H1 (cell line): ENCODE measurements around the gene CLEC16A. TPM values are rescaled to one million over a fixed set of nuclear protein-coding genes. Genes with fewer than 3 reads are reported as not detected.

ENCODE experiments used
- KDM1A ChIP-seq: fragments of 200-600, 300-600 bp; sonication (generic); IDR thresholded peaks from 2 replicates; pipeline ENCODE4 v1.7.1; 2016; ENCODE audit warnings: mild to moderate bottlenecking, low read length, borderline replicate concordance
- RBBP5 ChIP-seq: IDR thresholded peaks from 2 replicates; pipeline ENCODE4 v1.7.1; 2012; ENCODE audit warnings: low read depth, mild to moderate bottlenecking, inconsistent platforms, low read length, moderate library complexity, borderline replicate concordance
- polyA plus RNA-seq, 7 experiments: library from polyadenylated mRNA; depleted of rRNA in 3 of 7; stranded (reverse) in 5 of 7; unstranded in 2 of 7; fragments of >200 nt in 5 of 7; fragments of 200-250 nt in 2 of 7; gene quantifications; 1 replicate in 5 of 7; 2 replicates in 1 of 7; 4 replicates in 1 of 7; pipeline versions ENCODE4 v1.2.1 to v1.2.3, GENCODE V29; 2011 to 2013; ENCODE audit warnings: missing spikeins in 2 of 7, mixed read lengths in 2 of 7
- total RNA-seq: library from RNA; stranded (reverse); fragmentation: NEBNext Ultra II Directional; extraction: Animal tissue kit (Norgen Biotek cat#: 25700); gene quantifications from 2 replicates; pipeline ENCODE4 v1.2.1, GENCODE V29; 2021

Gene CLEC16A
- total and polyA plus RNA-seq, 2 of the 8 experiments (the other 6 are each of a cell fraction or from before 2014, with no cell fraction given): 7.6 to 19.3 TPM

DNA sequence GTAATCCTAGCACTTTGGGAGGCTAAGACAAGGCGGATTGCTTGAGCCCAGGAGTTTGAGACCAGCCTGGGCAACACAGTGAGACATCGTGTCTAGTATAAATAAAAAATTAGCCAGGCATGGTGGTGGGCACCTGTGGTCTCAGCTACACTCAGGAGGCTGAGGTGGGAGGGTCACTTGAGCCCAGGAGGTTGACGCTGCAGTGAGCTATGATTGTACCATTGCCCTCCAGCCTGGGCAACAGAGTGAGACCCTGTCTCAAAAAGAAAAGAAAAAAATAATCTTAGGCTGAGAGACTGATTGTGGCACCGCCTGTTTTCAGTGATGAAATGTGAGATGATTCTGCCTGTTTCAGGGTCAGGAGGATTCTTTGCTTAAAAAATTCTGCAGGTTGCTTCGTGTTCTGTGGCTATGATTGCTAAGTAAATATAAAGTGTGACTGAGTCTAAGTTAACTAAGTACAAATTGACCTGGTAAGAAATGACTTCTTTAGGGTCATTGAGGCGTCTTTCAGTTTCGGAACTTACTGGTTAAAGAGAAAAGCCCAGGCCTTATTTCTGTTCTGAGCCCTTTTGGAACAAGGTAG lies 183.3 kb downstream of the CLEC16A start (continued):
- no peak for TF ChIP-seq KDM1A
- TF ChIP-seq RBBP5: no peak
